A549 treated with Hydrocortisone at 1 μM for 4 hours (cell line): ENCODE measurements around the gene BEX3. TPM values are rescaled to one million over a fixed set of nuclear protein-coding genes. Genes with fewer than 3 reads are reported as not detected.

Experiments
- total RNA-seq: library from RNA; stranded (reverse); fragments of 200-300 nt; extraction: Qiagen RNA extraction; gene quantifications from 5 replicates; pipeline ENCODE4 v1.2.3, GENCODE V29; 2022

BEX3 gene
- 224 to 269 TPM (median 256 TPM) in 5 replicates for total RNA-seq

GRCh38 chrX:103376118-103376978 is at the start of gene BEX3:
BEX3 (plus strand) TSS chrX:103376538; CDS start chrX:103377522, 984 bp downstream.

GRCh38 chrX:103329991-103330390 is 46.3 kb upstream of the BEX3 start, which contains the start of gene TCEAL7:
TCEAL7 (plus strand) TSS chrX:103330239; CDS start chrX:103331404, 1,165 bp downstream.

GRCh38 chrX:103356130-103356798 is 20.1 kb upstream of the BEX3 start, which contains the start of gene TCEAL9:
TCEAL9 (plus strand) TSS chrX:103356506; CDS start chrX:103357685, 1,179 bp downstream.

Other genes starting within 250 kb of the BEX3 start
- gene BEX4, start 161.4 kb upstream of the BEX3 start, total RNA-seq: 1.6 to 2.5 TPM (median 2.0 TPM) in 5 replicates
- 26.3 to 38.3 TPM (median 28.3 TPM) in 5 replicates for gene TCEAL8, start 121.4 kb upstream of the BEX3 start, total RNA-seq
- gene TCEAL5, start 99.8 kb upstream of the BEX3 start, total RNA-seq: 0.11 TPM in 1 of 5 replicates, not detected in the others
- gene BEX2, start 65.5 kb upstream of the BEX3 start, total RNA-seq: 7.1 to 12.0 TPM (median 9.3 TPM) in 5 replicates
- gene TCEAL7, start 46.3 kb upstream of the BEX3 start, total RNA-seq: not detected in 5 replicates
- gene TCEAL9, start 20.0 kb upstream of the BEX3 start, total RNA-seq: 87.2 to 150 TPM (median 94.3 TPM) in 5 replicates
- gene RAB40A, start 143.0 kb downstream of the BEX3 start, total RNA-seq: 0.06 TPM in 3 of 5 replicates, not detected in the others
- gene TCEAL4, start 209.0 kb downstream of the BEX3 start, total RNA-seq: 111 to 157 TPM (median 119 TPM) in 5 replicates
- gene TCEAL3, start 231.4 kb downstream of the BEX3 start, total RNA-seq: 15.7 to 22.2 TPM (median 17.1 TPM) in 5 replicates